Natural killer cell (primary cell): Measurements from ENCODE around the gene NAA38. TPM values are rescaled to one million over a fixed set of nuclear protein-coding genes. Genes with fewer than 3 reads are reported as not detected.

Experiments used
- ATAC-seq, 3 donors: fragments of 150-1000 bp in 2 of 3; fragments of 200-7000 bp in 1 of 3; cut with Tn5 transposase; 1 replicate in 1 of 3; 2 replicates in 2 of 3; pipeline ENCODE4 v1.10.0; 2021; ENCODE audit warnings: mild to moderate bottlenecking in 2 of 3, moderate library complexity in 2 of 3
- DNase-seq, 2 donors: peaks; one replicate each; pipeline versions ENCODE4 v3.0.0 to v3.0.0-alpha.2; 2013 to 2021; ENCODE audit warnings: mixed read lengths in 1 of 2
- H3K27ac ChIP-seq: one replicate; pipeline ENCODE4 v1.5.1; 2013; ENCODE audit warnings: mild to moderate bottlenecking, low read length
- H3K27me3 ChIP-seq: one replicate; pipeline ENCODE4 v1.6.1; 2013; ENCODE audit warnings: low read length; ENCODE audit not compliant: control insufficient read depth, insufficient read depth
- H3K36me3 ChIP-seq: one replicate; pipeline ENCODE4 v1.6.1; 2013; ENCODE audit warnings: low read length; ENCODE audit not compliant: control insufficient read depth, insufficient read depth
- H3K4me1 ChIP-seq: one replicate; pipeline ENCODE4 v1.6.1; 2013; ENCODE audit warnings: low read length; ENCODE audit not compliant: control insufficient read depth, insufficient read depth
- H3K4me3 ChIP-seq: one replicate; pipeline ENCODE4 v1.5.1; 2013; ENCODE audit warnings: low read length
- H3K9me3 ChIP-seq: one replicate; pipeline ENCODE4 v1.6.1; 2013; ENCODE audit warnings: low read length; ENCODE audit not compliant: control insufficient read depth, insufficient read depth
- H3K27ac Mint-ChIP-seq, 2 donors: one replicate each; pipeline ENCODE4 v1.8.0; 2022; ENCODE audit warnings: mild to moderate bottlenecking in 2 of 2, mixed read lengths in 2 of 2, moderate library complexity in 1 of 2
- H3K27me3 Mint-ChIP-seq, 2 donors: one replicate each; pipeline ENCODE4 v1.8.0; 2022; ENCODE audit warnings: low read depth in 2 of 2, mixed read lengths in 2 of 2
- H3K36me3 Mint-ChIP-seq: one replicate; pipeline ENCODE4 v1.8.0; 2022; ENCODE audit warnings: mixed read lengths
- H3K4me1 Mint-ChIP-seq, 2 donors: one replicate each; pipeline ENCODE4 v1.8.0; 2022; ENCODE audit warnings: mixed read lengths in 2 of 2
- H3K4me3 Mint-ChIP-seq: one replicate; pipeline ENCODE4 v1.8.0; 2022; ENCODE audit warnings: mild to moderate bottlenecking, moderate library complexity, mixed read lengths
- H3K9me3 Mint-ChIP-seq, 2 donors: one replicate each; pipeline ENCODE4 v1.8.0; 2022; ENCODE audit warnings: mixed read lengths in 2 of 2
- CTCF ChIP-seq: fragments of 200-600 bp; IDR thresholded peaks from one replicate; pipeline ENCODE4 v1.8.0; 2022; ENCODE audit warnings: antibody characterized with exemption
- WGBS: methylation state at CpG from one replicate; pipeline ENCODE4 v1.1.7; 2013; ENCODE audit warnings: missing lambda C conversion rate; ENCODE audit not compliant: insufficient coverage; 5-methylcytosine and 5-hydroxymethylcytosine counted together
- intact Hi-C: fragments of 100-400 bp; cut with micrococcal nuclease; formaldehyde crosslinking; loops from one replicate; pipeline ENCODE4 v1.14.2; 2022
- total RNA-seq, 4 donors: library from RNA; stranded (reverse); fragments of 120-200 nt in 1 of 4; gene quantifications; one replicate each; pipeline versions ENCODE4 v1.2.3 to v1.2.4, GENCODE V29; 2013 to 2022

The NAA38 gene
- total RNA-seq, 3 donors from 2014 or later (not counting 1 experiment from before 2014, with no cell fraction given): 35.9 to 40.3 (median 37.3) TPM

- Histone ChIP-seq H3K4me1 (peaks cover 43% of the 10 kb centered on the region), H3K27me3 (no peaks in the 10 kb centered on the region), H3K27ac (peak overlapping the region; percentile 82), H3K9me3 (no peaks in the 10 kb centered on the region), H3K36me3 (peaks cover 30% of the 10 kb centered on the region), H3K4me3 (peak overlapping the region; percentile 71)
- ATAC-seq (peak in 2 of 3 donors; percentile 28 to 39), DNase-seq (no peak)
- no peaks in the 10 kb centered on the region for H3K4me1 Mint-ChIP-seq
- no peaks in the 10 kb centered on the region for H3K36me3 Mint-ChIP-seq
- WGBS: 0% methylated on average over 5 of the region's 8 CpGs
- intact Hi-C loops: loop anchor here (1.0 to 5.0 kb wide), 4 partner anchors 30 to 52 kb away; partner anchors contain the start of genes CNTROB, KDM6B, NAA38 and TRAPPC1
- TF ChIP-seq CTCF: no peak
- no peaks in the 10 kb centered on the region for H3K27me3 Mint-ChIP-seq
- no peak overlapping the region for H3K4me3 Mint-ChIP-seq
- no peak overlapping the region for H3K27ac Mint-ChIP-seq
- no peaks in the 10 kb centered on the region for H3K9me3 Mint-ChIP-seq
Observed at GRCh38 chr17:7887038-7887481, 29.7 kb upstream of the NAA38 start.

GRCh38 chr17:7886227-7887037 lies 29.1 kb upstream of the NAA38 start:
- under 1% methylated on average over 25 of the region's 30 CpGs for WGBS
- Mint-ChIP-seq H3K27me3 (no peaks in the 10 kb centered on the region), H3K4me3 (no peak overlapping the region), H3K4me1 (no peaks in the 10 kb centered on the region), H3K27ac (no peak overlapping the region), H3K36me3 (no peaks in the 10 kb centered on the region), H3K9me3 (no peaks in the 10 kb centered on the region)
- H3K36me3 ChIP-seq: peaks cover 26% of the 10 kb centered on the region
- DNase-seq (peak; percentile 44 to 77), ATAC-seq (peak in 1 of 3 donors; percentile 3)
- H3K4me1 ChIP-seq: peaks cover 46% of the 10 kb centered on the region
- TF ChIP-seq CTCF: no peak
- no peaks in the 10 kb centered on the region for H3K9me3 ChIP-seq
- peak overlapping the region; percentile 71 for H3K4me3 ChIP-seq
- no peaks in the 10 kb centered on the region for H3K27me3 ChIP-seq
- intact Hi-C loops: loop anchor here (1.0 to 5.0 kb wide), 4 partner anchors 29 to 52 kb away; partner anchors contain the start of genes CNTROB, KDM6B, NAA38 and TRAPPC1
- H3K27ac ChIP-seq: peak overlapping the region; percentile 82

- Histone ChIP-seq H3K36me3 (peaks cover 22% of the 10 kb centered on the region), H3K4me1 (peaks cover 46% of the 10 kb centered on the region), H3K9me3 (no peaks in the 10 kb centered on the region), H3K27ac (peak overlapping the region; percentile 82), H3K27me3 (no peaks in the 10 kb centered on the region), H3K4me3 (peak overlapping the region; percentile 71)
- peak; percentile 62 to 68 for DNase-seq
- no peak overlapping the region for H3K27ac Mint-ChIP-seq
- H3K9me3 Mint-ChIP-seq: no peaks in the 10 kb centered on the region
- no peaks in the 10 kb centered on the region for H3K27me3 Mint-ChIP-seq
- no peaks in the 10 kb centered on the region for H3K36me3 Mint-ChIP-seq
- TF ChIP-seq CTCF: no peak
- peak; percentile 21 to 39 (median 32) for ATAC-seq
- H3K4me1 Mint-ChIP-seq: no peaks in the 10 kb centered on the region
- H3K4me3 Mint-ChIP-seq: peak overlapping the region; percentile 50
- intact Hi-C loops: loop anchor here (2.0 to 5.0 kb wide), 3 partner anchors 43 to 51 kb away; partner anchors contain the start of genes CNTROB, KDM6B and TRAPPC1
- under 1% methylated on average over 64 of the region's 64 CpGs for WGBS
Observed at GRCh38 chr17:7885367-7886226, 28.2 kb upstream of the NAA38 start.
